Glutamatergic neuron (in vitro differentiated cells): ENCODE results near the gene SIGLEC1. TPM values are rescaled to one million over a fixed set of nuclear protein-coding genes. Genes with fewer than 3 reads are reported as not detected.

Experiments
- DNase-seq: peaks from one replicate; pipeline ENCODE4 v3.0.0; 2022
- H3K27ac Mint-ChIP-seq: one replicate; pipeline ENCODE4 v1.8.0; 2020; ENCODE audit warnings: mild to moderate bottlenecking, mixed read lengths, inconsistent platforms; ENCODE audit not compliant: unreplicated experiment
- H3K27me3 Mint-ChIP-seq: one replicate; pipeline ENCODE4 v1.8.0; 2020; ENCODE audit warnings: mild to moderate bottlenecking, moderate library complexity, mixed read lengths, inconsistent platforms; ENCODE audit not compliant: unreplicated experiment
- H3K36me3 Mint-ChIP-seq: one replicate; pipeline ENCODE4 v1.8.0; 2020; ENCODE audit warnings: mild to moderate bottlenecking, mixed read lengths, inconsistent platforms; ENCODE audit not compliant: unreplicated experiment
- H3K4me1 Mint-ChIP-seq: one replicate; pipeline ENCODE4 v1.8.0; 2020; ENCODE audit warnings: mild to moderate bottlenecking, low read depth, mixed read lengths, inconsistent platforms; ENCODE audit not compliant: unreplicated experiment
- H3K4me3 Mint-ChIP-seq: one replicate; pipeline ENCODE4 v1.8.0; 2020; ENCODE audit warnings: mild to moderate bottlenecking, mixed read lengths, inconsistent platforms; ENCODE audit not compliant: unreplicated experiment
- H3K9me3 Mint-ChIP-seq: one replicate; pipeline ENCODE4 v1.8.0; 2020; ENCODE audit warnings: mild to moderate bottlenecking, moderate library complexity, mixed read lengths, inconsistent platforms; ENCODE audit not compliant: unreplicated experiment
- CTCF ChIP-seq: fragments of 200-600 bp; sonication (generic); IDR thresholded peaks from one replicate; pipeline ENCODE4 v1.5.0; 2021; ENCODE audit not compliant: partially characterized antibody, unreplicated experiment
- total RNA-seq: library from RNA; stranded (reverse); fragmentation: NEBNext Ultra II Directional; extraction: Animal tissue kit (Norgen Biotek cat#: 25700); gene quantifications from one replicate; pipeline ENCODE4 v1.2.1, GENCODE V29; 2021; ENCODE audit not compliant: unreplicated experiment

Gene SIGLEC1
- total RNA-seq, 1 donor from 2014 or later: not detected

- no peaks in the 10 kb centered on the region for H3K36me3 Mint-ChIP-seq
- TF ChIP-seq CTCF: no peak
- H3K27ac Mint-ChIP-seq: no peak overlapping the region
- H3K4me1 Mint-ChIP-seq: peaks cover 6% of the 10 kb centered on the region
- peaks cover 13% of the 10 kb centered on the region for H3K27me3 Mint-ChIP-seq
- no peak for DNase-seq
- H3K9me3 Mint-ChIP-seq: peaks cover 3% of the 10 kb centered on the region
- H3K4me3 Mint-ChIP-seq: no peak overlapping the region
Measured at GRCh38 chr20:3733119-3733995, 21.0 kb upstream of the SIGLEC1 start.

- H3K4me1 Mint-ChIP-seq: peaks cover 6% of the 10 kb centered on the region
- no peak for DNase-seq
- no peaks in the 10 kb centered on the region for H3K36me3 Mint-ChIP-seq
- no peak for TF ChIP-seq CTCF
- no peak within 1 kb of the TSS for H3K27ac Mint-ChIP-seq
- peaks cover 13% of the 10 kb centered on the region for H3K27me3 Mint-ChIP-seq
- peaks cover 5% of the 10 kb centered on the region for H3K9me3 Mint-ChIP-seq
- no peak within 1 kb of the TSS for H3K4me3 Mint-ChIP-seq
Measured at GRCh38 chr20:3732327-3733118, 20.1 kb upstream of the SIGLEC1 start, which contains the start of gene HSPA12B. TSS of gene HSPA12B (plus strand) at chr20:3732685. CDS start at chr20:3738675, 5,990 bp downstream.

GRCh38 chr20:3731944-3732326, 19.5 kb upstream of the SIGLEC1 start:
- H3K9me3 Mint-ChIP-seq: peaks cover 5% of the 10 kb centered on the region
- H3K4me1 Mint-ChIP-seq: peaks cover 6% of the 10 kb centered on the region
- no peak overlapping the region for H3K27ac Mint-ChIP-seq
- no peaks in the 10 kb centered on the region for H3K36me3 Mint-ChIP-seq
- peaks cover 13% of the 10 kb centered on the region for H3K27me3 Mint-ChIP-seq
- no peak for TF ChIP-seq CTCF
- DNase-seq: no peak
- no peak overlapping the region for H3K4me3 Mint-ChIP-seq

DNA sequence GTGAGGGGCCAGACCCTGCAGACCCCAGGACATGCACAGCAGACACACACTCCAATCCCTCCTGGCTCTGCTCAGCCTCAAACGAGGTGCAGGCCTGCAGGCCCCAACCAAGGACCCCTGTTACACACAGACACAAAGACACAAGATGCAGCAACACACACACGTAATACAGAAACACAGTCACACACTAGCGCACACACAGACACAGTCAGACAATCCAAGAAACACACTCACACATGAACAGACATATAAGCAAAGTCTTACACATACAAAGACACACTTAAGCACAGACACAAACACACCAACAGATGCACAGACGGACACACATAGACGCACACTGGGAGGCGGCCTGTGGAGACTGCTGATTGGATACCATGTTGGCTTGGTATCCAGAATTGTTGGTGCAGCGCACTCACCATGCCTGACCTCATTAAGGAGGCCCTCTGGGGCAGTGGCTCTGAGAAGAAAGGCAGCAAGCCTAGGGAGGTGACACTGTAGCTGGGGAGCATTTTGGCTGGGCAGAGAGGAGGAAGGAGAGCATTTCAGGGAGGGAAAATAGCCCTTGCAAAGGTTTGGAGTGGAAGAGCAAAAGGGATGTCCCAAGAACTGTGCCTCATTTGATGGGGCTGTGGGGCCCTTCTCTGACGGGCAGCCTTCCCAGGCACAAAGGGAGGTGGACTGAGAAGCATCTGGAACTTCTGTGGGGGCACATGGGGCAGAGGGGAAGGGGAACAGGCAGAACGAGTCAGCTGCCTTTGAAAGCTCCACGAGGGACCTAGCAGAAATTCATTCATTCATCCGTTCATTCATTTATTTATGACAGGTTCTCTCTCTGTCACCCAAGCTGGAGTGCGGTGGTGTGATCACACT, 18.6 kb upstream of the SIGLEC1 start:
- TF ChIP-seq CTCF: no peak
- peaks cover 6% of the 10 kb centered on the region for H3K4me1 Mint-ChIP-seq
- no peaks in the 10 kb centered on the region for H3K36me3 Mint-ChIP-seq
- no peak overlapping the region for H3K4me3 Mint-ChIP-seq
- no peak for DNase-seq
- H3K27me3 Mint-ChIP-seq: peaks cover 14% of the 10 kb centered on the region
- H3K9me3 Mint-ChIP-seq: peaks cover 5% of the 10 kb centered on the region
- H3K27ac Mint-ChIP-seq: peak overlapping the region; percentile 14
